IPS-18c (cell line): ENCODE data around the gene FHL2.

ENCODE experiments used
- H3K4me3 ChIP-seq: 2 replicates; pipeline ENCODE4 v1.7.0; 2013; ENCODE audit warnings: low read depth, mild to moderate bottlenecking, low read length, moderate library complexity; ENCODE audit not compliant: insufficient read depth
- H3K9me3 ChIP-seq: one replicate; pipeline ENCODE4 v1.6.1; 2013; ENCODE audit warnings: mild to moderate bottlenecking, low read length, moderate library complexity; ENCODE audit not compliant: control insufficient read depth, insufficient read depth

The FHL2 gene

GRCh38 chr2:105391058-105391627 is 7.7 kb downstream of the FHL2 start:
- H3K4me3 ChIP-seq, result no peak overlapping the region
- no peaks in the 10 kb centered on the region for H3K9me3 ChIP-seq

- no peak overlapping the region for H3K4me3 ChIP-seq
- no peaks in the 10 kb centered on the region for H3K9me3 ChIP-seq
These were observed 8.4 kb downstream of the FHL2 start for GRCh38 chr2:105390454-105390853.

GRCh38 chr2:105388971-105389381 is 9.9 kb downstream of the FHL2 start:
- H3K4me3 ChIP-seq, result no peak overlapping the region

GRCh38 chr2:105387225-105387624 is 11.6 kb downstream of the FHL2 start:
- H3K9me3 ChIP-seq, result no peaks in the 10 kb centered on the region
- H3K4me3 ChIP-seq, result no peak overlapping the region

More at GRCh38 chr2:105388971-105389381, 9.9 kb downstream of the FHL2 start:
- H3K9me3 ChIP-seq, result no peaks in the 10 kb centered on the region

- Histone ChIP-seq H3K4me3 (no peak overlapping the region), H3K9me3 (no peaks in the 10 kb centered on the region)
These were observed 12.9 kb downstream of the FHL2 start for GRCh38 chr2:105385731-105386540.

- Histone ChIP-seq H3K4me3 (no peak overlapping the region), H3K9me3 (no peaks in the 10 kb centered on the region)
These were observed 14.0 kb downstream of the FHL2 start for GRCh38 chr2:105384861-105385260.

GRCh38 chr2:105384216-105384615 is 14.6 kb downstream of the FHL2 start:
- Histone ChIP-seq H3K9me3 (no peaks in the 10 kb centered on the region), H3K4me3 (no peak overlapping the region)

- H3K4me3 ChIP-seq, result no peak overlapping the region
- H3K9me3 ChIP-seq, result no peaks in the 10 kb centered on the region
These were observed 15.3 kb downstream of the FHL2 start for GRCh38 chr2:105383432-105384166.

- Histone ChIP-seq H3K9me3 (no peaks in the 10 kb centered on the region), H3K4me3 (no peak overlapping the region)
These were observed 16.7 kb downstream of the FHL2 start for GRCh38 chr2:105382177-105382576.

GRCh38 chr2:105381101-105381668 is 17.7 kb downstream of the FHL2 start:
- H3K9me3 ChIP-seq, result no peaks in the 10 kb centered on the region

GRCh38 chr2:105380432-105381100 is 18.3 kb downstream of the FHL2 start:
- no peaks in the 10 kb centered on the region for H3K9me3 ChIP-seq
- no peak overlapping the region for H3K4me3 ChIP-seq

More at GRCh38 chr2:105381101-105381668, 17.7 kb downstream of the FHL2 start:
- H3K4me3 ChIP-seq, result no peak overlapping the region

- no peak overlapping the region for H3K4me3 ChIP-seq
- H3K9me3 ChIP-seq, result no peaks in the 10 kb centered on the region
These were observed 19.1 kb downstream of the FHL2 start for GRCh38 chr2:105379741-105380186.

- Histone ChIP-seq H3K9me3 (no peaks in the 10 kb centered on the region), H3K4me3 (no peak overlapping the region)
These were observed 19.9 kb downstream of the FHL2 start for GRCh38 chr2:105378921-105379383.

GRCh38 chr2:105378276-105378840 is 20.5 kb downstream of the FHL2 start:
- Histone ChIP-seq H3K4me3 (no peak overlapping the region), H3K9me3 (no peaks in the 10 kb centered on the region)

- Histone ChIP-seq H3K4me3 (no peak overlapping the region), H3K9me3 (no peaks in the 10 kb centered on the region)
These were observed 21.0 kb downstream of the FHL2 start for GRCh38 chr2:105377871-105378270.

- H3K4me3 ChIP-seq, result no peak overlapping the region
- no peaks in the 10 kb centered on the region for H3K9me3 ChIP-seq
These were observed 22.0 kb downstream of the FHL2 start for GRCh38 chr2:105376789-105377240.

- H3K9me3 ChIP-seq, result no peaks in the 10 kb centered on the region
These were observed 22.8 kb downstream of the FHL2 start for GRCh38 chr2:105376010-105376409.

More at GRCh38 chr2:105376010-105376409, 22.8 kb downstream of the FHL2 start:
- H3K4me3 ChIP-seq, result no peak overlapping the region
